ENCODE measurements around the gene BAZ1B.

BAZ1B gene

GRCh38 chr7:73522105-73522872, at the start of gene BAZ1B (continued):
- TF ChIP-seq ZBTB26 (tag by site-specific recombination; optimal IDR thresholded peaks at IDR 0.05) (peak; percentile 92), KLF9 (tag by site-specific recombination; IDR thresholded peaks at IDR 0.05; ENCODE audit: low read depth) (peak; percentile 82), ZNF768 (tag by site-specific recombination; IDR thresholded peaks at IDR 0.05) (no peak), GLIS2 (tag by site-specific recombination; IDR thresholded peaks at IDR 0.05) (peak; percentile 95), ZBTB20 (tag by site-specific recombination; IDR thresholded peaks at IDR 0.05) (peak; percentile 83), ZBTB10 (tag by site-specific recombination; IDR thresholded peaks at IDR 0.05) (0 out of 2 replicates have a peak, but pooled peaks have one; percentile 9), ZNF596 (tag by site-specific recombination; IDR thresholded peaks at IDR 0.05) (0 out of 2 replicates have a peak, but pooled peaks have one; percentile 40), ZNF148 (tag by site-specific recombination; IDR thresholded peaks at IDR 0.05; ENCODE audit: borderline replicate concordance) (no peak), BCL11B (tag by site-specific recombination; IDR thresholded peaks at IDR 0.05; ENCODE audit: low read depth) (peak; percentile 99), EGR2 (tag by site-specific recombination; IDR thresholded peaks at IDR 0.05; ENCODE audit: low read depth) (peak; percentile 15), ZNF132 (tag by site-specific recombination; IDR thresholded peaks at IDR 0.05; ENCODE audit: borderline replicate concordance) (no peak), ZNF184 (tag by site-specific recombination; IDR thresholded peaks at IDR 0.05) (no peak; the same call in 1 of the 2 replicates), KLF17 (tag by site-specific recombination; IDR thresholded peaks at IDR 0.05) (peak; percentile 79), ZNF26 (tag by site-specific recombination; IDR thresholded peaks at IDR 0.05) (no peak), ZIC2 (tag by site-specific recombination; IDR thresholded peaks at IDR 0.05) (peak; percentile 69), KLF8 (tag by site-specific recombination; IDR thresholded peaks at IDR 0.05) (peak; percentile 81), ZSCAN18 (tag by site-specific recombination; IDR thresholded peaks at IDR 0.05) (no peak), GLI4 (tag by site-specific recombination; IDR thresholded peaks at IDR 0.05) (0 out of 2 replicates have a peak, but pooled peaks have one; percentile 12), ZNF280C (tag by site-specific recombination; IDR thresholded peaks at IDR 0.05) (no peak), SP7 (tag by site-specific recombination; IDR thresholded peaks at IDR 0.05) (peak; percentile 78), ZSCAN23 (tag by site-specific recombination; IDR thresholded peaks at IDR 0.05) (0 out of 2 replicates have a peak, but pooled peaks have one; percentile 9), ZNF692 (tag by site-specific recombination; IDR thresholded peaks at IDR 0.05) (peak; percentile 50; the same call in 1 of the 2 replicates), BCL11A (tag by site-specific recombination; IDR thresholded peaks at IDR 0.05; ENCODE audit: low read depth) (peak; percentile 100), ZNF394 (tag by site-specific recombination; IDR thresholded peaks at IDR 0.05; ENCODE audit: borderline replicate concordance) (peak; percentile 49; the same call in 1 of the 2 replicates)

Measured in HEK293 (cell line).